BLaER1 treated with 17β-estradiol and CSF1 and Interleukin-3, amounts not matched to agents 10 nM and 100 nM (cell line): Measurements from ENCODE around the gene KIF17.

Experiments
- H3K27ac ChIP-seq, 11 experiments: shearing (Covaris generic); formaldehyde crosslinking; 2 replicates each; pipeline ENCODE4 v1.8.1; 2022
- H3K27me3 ChIP-seq, 11 experiments: shearing (Covaris generic); formaldehyde crosslinking; 2 replicates each; pipeline ENCODE4 v1.8.1; 2022
- H3K36me3 ChIP-seq, 11 experiments: shearing (Covaris generic); formaldehyde crosslinking; 2 replicates each; pipeline ENCODE4 v1.8.1; 2022
- H3K4me1 ChIP-seq, 10 experiments: shearing (Covaris generic); formaldehyde crosslinking; 2 replicates each; pipeline ENCODE4 v1.8.1; 2022
- H3K4me2 ChIP-seq, 11 experiments: shearing (Covaris generic); formaldehyde crosslinking; 2 replicates each; pipeline ENCODE4 v1.8.1; 2022
- H3K4me3 ChIP-seq, 10 experiments: shearing (Covaris generic); formaldehyde crosslinking; 2 replicates each; pipeline ENCODE4 v1.8.1; 2022
- H3K9ac ChIP-seq, 11 experiments: shearing (Covaris generic); formaldehyde crosslinking; 2 replicates each; pipeline ENCODE4 v1.8.1; 2022
- H3K9me3 ChIP-seq, 11 experiments: shearing (Covaris generic); formaldehyde crosslinking; replicated peaks in 1 of 11; 2 replicates each; pipeline ENCODE4 v1.8.1; 2022
- H4K20me1 ChIP-seq, 11 experiments: shearing (Covaris generic); formaldehyde crosslinking; 2 replicates each; pipeline ENCODE4 v1.8.1; 2022
- Cebpa-rat ChIP-seq, 11 experiments: shearing (Covaris generic); IDR thresholded peaks; 2 replicates each; pipeline ENCODE4 v1.8.1; 2022

KIF17 gene

GRCh38 chr1:20735581-20736111 lies 17.8 kb upstream of the KIF17 start:
- peaks cover 0 to 46% (median 19%) of the 10 kb centered on the region in 11 experiments; a peak in 19 of 22 replicates for H4K20me1 ChIP-seq
- no peak overlapping the region for H3K4me2 ChIP-seq
- H3K9me3 ChIP-seq: no peaks in the 10 kb centered on the region
- no peak overlapping the region for H3K9ac ChIP-seq
- TF ChIP-seq Cebpa-rat (IDR thresholded peaks at IDR 0.05): no peak
- no peak overlapping the region for H3K27ac ChIP-seq
- H3K27me3 ChIP-seq: peaks cover 23 to 34% (median 24%) of the 10 kb centered on the region in 11 experiments
- peaks cover 32 to 40% (median 35%) of the 10 kb centered on the region in 11 experiments for H3K36me3 ChIP-seq
- no peak overlapping the region for H3K4me3 ChIP-seq
- H3K4me1 ChIP-seq: peaks cover 14 to 23% (median 16%) of the 10 kb centered on the region in 10 experiments

- Histone ChIP-seq H3K9ac (peak overlapping the region in 1 of 11 experiments; percentile 61; a peak in 2 of 22 replicates), H3K9me3 (no peaks in the 10 kb centered on the region), H4K20me1 (peaks cover 0 to 50% (median 29%) of the 10 kb centered on the region in 11 experiments; a peak in 17 of 22 replicates), H3K27ac (peak overlapping the region in 1 of 11 experiments; percentile 31; a peak in 1 of 22 replicates), H3K4me2 (peak overlapping the region; percentile 97 to 100 (median 99)), H3K36me3 (peaks cover 11 to 19% (median 15%) of the 10 kb centered on the region in 11 experiments), H3K4me3 (peak overlapping the region in 3 of 10 experiments; percentile 67 to 70 (median 68); a peak in 5 of 20 replicates), H3K27me3 (peaks cover 45 to 56% (median 46%) of the 10 kb centered on the region in 11 experiments), H3K4me1 (peaks cover 14 to 26% (median 16%) of the 10 kb centered on the region in 10 experiments)
- TF ChIP-seq Cebpa-rat (IDR thresholded peaks at IDR 0.05): no peak
Measured at GRCh38 chr1:20733360-20733975, 15.7 kb upstream of the KIF17 start.

GRCh38 chr1:20732588-20733359 lies 15.0 kb upstream of the KIF17 start, which contains the start of gene SH2D5:
TSS of gene SH2D5 (minus strand) at chr1:20732703. CDS start at chr1:20728044, 4,659 bp downstream.
- no peak for TF ChIP-seq Cebpa-rat (IDR thresholded peaks at IDR 0.05)
- Histone ChIP-seq H3K4me2 (peak within 1 kb of the TSS; percentile 97 to 100 (median 99)), H3K27me3 (peaks cover 48 to 60% (median 53%) of the 10 kb centered on the region in 11 experiments), H3K4me1 (peaks cover 14 to 26% (median 16%) of the 10 kb centered on the region in 10 experiments), H4K20me1 (peaks cover 0 to 57% (median 28%) of the 10 kb centered on the region in 11 experiments; a peak in 17 of 22 replicates), H3K9ac (peak within 1 kb of the TSS; percentile 27 to 69 (median 61); a peak in 20 of 22 replicates), H3K4me3 (peak within 1 kb of the TSS; percentile 52 to 74 (median 64)), H3K27ac (peak within 1 kb of the TSS in 2 of 11 experiments; percentile 15 to 31; a peak in 2 of 22 replicates), H3K36me3 (peaks cover 4 to 12% (median 8%) of the 10 kb centered on the region in 11 experiments; a peak in 21 of 22 replicates), H3K9me3 (no peaks in the 10 kb centered on the region)

- H3K4me2 ChIP-seq: peak overlapping the region; percentile 97 to 100 (median 99)
- H3K27ac ChIP-seq: peak overlapping the region in 2 of 11 experiments; percentile 11 to 15; a peak in 2 of 22 replicates
- no peaks in the 10 kb centered on the region for H3K9me3 ChIP-seq
- peaks cover 14 to 26% (median 16%) of the 10 kb centered on the region in 10 experiments for H3K4me1 ChIP-seq
- no peak for TF ChIP-seq Cebpa-rat (IDR thresholded peaks at IDR 0.05)
- H4K20me1 ChIP-seq: peaks cover 0 to 63% (median 28%) of the 10 kb centered on the region in 11 experiments; a peak in 17 of 22 replicates
- peak overlapping the region; percentile 27 to 69 (median 61); a peak in 19 of 22 replicates for H3K9ac ChIP-seq
- H3K27me3 ChIP-seq: peaks cover 48 to 60% (median 55%) of the 10 kb centered on the region in 11 experiments
- H3K36me3 ChIP-seq: peaks cover 0 to 6% (median 2%) of the 10 kb centered on the region in 11 experiments; a peak in 10 of 22 replicates
- peak overlapping the region; percentile 52 to 74 (median 64) for H3K4me3 ChIP-seq
Measured at GRCh38 chr1:20732071-20732587, 14.3 kb upstream of the KIF17 start.

- Histone ChIP-seq H3K36me3 (no peaks in the 10 kb centered on the region), H3K27me3 (peaks cover 48 to 60% (median 55%) of the 10 kb centered on the region in 11 experiments), H3K27ac (no peak overlapping the region)
Measured at GRCh38 chr1:20731057-20731991, 13.5 kb upstream of the KIF17 start.

GRCh38 chr1:20730690-20731056 lies 12.9 kb upstream of the KIF17 start:
- TF ChIP-seq Cebpa-rat (IDR thresholded peaks at IDR 0.05): no peak
- peak overlapping the region in 2 of 11 experiments; percentile 12 to 99; a peak in 1 of 22 replicates for H3K4me2 ChIP-seq
- peaks cover 48 to 60% (median 55%) of the 10 kb centered on the region in 11 experiments for H3K27me3 ChIP-seq
- no peak overlapping the region for H3K27ac ChIP-seq
- no peaks in the 10 kb centered on the region for H3K36me3 ChIP-seq
- H4K20me1 ChIP-seq: peaks cover 0 to 76% (median 28%) of the 10 kb centered on the region in 11 experiments; a peak in 17 of 22 replicates
- no peaks in the 10 kb centered on the region for H3K9me3 ChIP-seq
- no peak overlapping the region for H3K4me3 ChIP-seq
- peaks cover 14 to 26% (median 16%) of the 10 kb centered on the region in 10 experiments for H3K4me1 ChIP-seq
- no peak overlapping the region for H3K9ac ChIP-seq

More at GRCh38 chr1:20731057-20731991, 13.5 kb upstream of the KIF17 start:
- Histone ChIP-seq H4K20me1 (peaks cover 0 to 69% (median 28%) of the 10 kb centered on the region in 11 experiments; a peak in 17 of 22 replicates), H3K9ac (peak overlapping the region in 9 of 11 experiments; percentile 39 to 69 (median 51); a peak in 12 of 22 replicates), H3K9me3 (no peaks in the 10 kb centered on the region), H3K4me3 (peak overlapping the region; percentile 52 to 74 (median 64)), H3K4me1 (peaks cover 14 to 26% (median 16%) of the 10 kb centered on the region in 10 experiments), H3K4me2 (peak overlapping the region; percentile 97 to 100 (median 99))
- no peak for TF ChIP-seq Cebpa-rat (IDR thresholded peaks at IDR 0.05)

GRCh38 chr1:20729990-20730689 lies 12.3 kb upstream of the KIF17 start:
- Histone ChIP-seq H3K27ac (no peak overlapping the region), H3K36me3 (no peaks in the 10 kb centered on the region), H4K20me1 (peaks cover 0 to 81% (median 28%) of the 10 kb centered on the region in 11 experiments; a peak in 17 of 22 replicates), H3K4me2 (peak overlapping the region in 3 of 11 experiments; percentile 12 to 32 (median 25); a peak in 2 of 22 replicates), H3K4me3 (no peak overlapping the region), H3K9me3 (no peaks in the 10 kb centered on the region), H3K9ac (no peak overlapping the region), H3K4me1 (peaks cover 14 to 26% (median 16%) of the 10 kb centered on the region in 10 experiments), H3K27me3 (peaks cover 48 to 60% (median 55%) of the 10 kb centered on the region in 11 experiments)
- no peak for TF ChIP-seq Cebpa-rat (IDR thresholded peaks at IDR 0.05)
